HG02943 (cell line): Measurements from ENCODE around the gene GP9.

ENCODE experiments used
- ATAC-seq: cut with Tn5 transposase; IDR thresholded peaks from one replicate; pipeline ENCODE4 v1.9.1; 2021; ENCODE audit warnings: mild to moderate bottlenecking, low read depth, moderate library complexity; ENCODE audit not compliant: unreplicated experiment

GP9 gene

GRCh38 chr3:129060276-129061022 lies at the start of gene GP9:
TSS of gene GP9 (plus strand) at chr3:129060779. CDS start at chr3:129061740, 961 bp downstream.
- no peak for ATAC-seq

- no peak for ATAC-seq
Measured at GRCh38 chr3:129013491-129013891, 47.1 kb upstream of the GP9 start.

- no peak for ATAC-seq
Measured at GRCh38 chr3:129014148-129014547, 46.4 kb upstream of the GP9 start.

GRCh38 chr3:129014793-129015345 lies 45.7 kb upstream of the GP9 start:
- no peak for ATAC-seq

GRCh38 chr3:129015388-129016105 lies 45.0 kb upstream of the GP9 start:
- ATAC-seq, result no peak

GRCh38 chr3:129016356-129016719 lies 44.2 kb upstream of the GP9 start:
- ATAC-seq, result no peak

GRCh38 chr3:129016720-129017483 lies 43.7 kb upstream of the GP9 start:
- no peak for ATAC-seq

- no peak for ATAC-seq
Measured at GRCh38 chr3:129017484-129017899, 43.1 kb upstream of the GP9 start.

- ATAC-seq, result no peak
Measured at GRCh38 chr3:129018271-129018670, 42.3 kb upstream of the GP9 start.

- no peak for ATAC-seq
Measured at GRCh38 chr3:129018751-129019150, 41.8 kb upstream of the GP9 start.

GRCh38 chr3:129019266-129019665 lies 41.3 kb upstream of the GP9 start:
- ATAC-seq, result no peak

GRCh38 chr3:129020691-129021090 lies 39.9 kb upstream of the GP9 start:
- ATAC-seq, result no peak

- no peak for ATAC-seq
Measured at GRCh38 chr3:129021140-129021551, 39.4 kb upstream of the GP9 start.

- ATAC-seq, result no peak
Measured at GRCh38 chr3:129022114-129023007, 38.2 kb upstream of the GP9 start.

- ATAC-seq, result no peak
Measured at GRCh38 chr3:129023008-129023358, 37.6 kb upstream of the GP9 start.

- no peak for ATAC-seq
Measured at GRCh38 chr3:129023909-129024308, 36.7 kb upstream of the GP9 start.

GRCh38 chr3:129025108-129025507 lies 35.5 kb upstream of the GP9 start:
- ATAC-seq, result no peak

GRCh38 chr3:129025691-129026435 lies 34.7 kb upstream of the GP9 start:
- no peak for ATAC-seq
